ENCODE results near the gene PPOX.
A peak's percentile ranks its signal among the peaks of the same experiment; 100 is the strongest.

Gene PPOX

GRCh38 chr1:161166669-161167548, 683 bp downstream of the PPOX start:
- H3K27me3 ChIP-seq (replicated peaks; ENCODE audit: control insufficient read depth, insufficient read depth, low read length) = no peaks in the 10 kb centered on the region
- H3K4me3 ChIP-seq (ENCODE audit: low read length) = peak overlapping the region; percentile 93
- peaks cover 50% of the 10 kb centered on the region for H3K36me3 ChIP-seq (ENCODE audit: control insufficient read depth, insufficient read depth, low read length, severe bottlenecking)
- DNase-seq (ENCODE audit: low read depth) = peak; percentile 33
- H3K4me1 ChIP-seq (ENCODE audit: control insufficient read depth, insufficient read depth, low read length) = peaks cover 18% of the 10 kb centered on the region
- H3K9ac ChIP-seq (ENCODE audit: low read length) = peak overlapping the region; percentile 91
- H3K9me3 ChIP-seq (ENCODE audit: control insufficient read depth, low read length) = no peaks in the 10 kb centered on the region

- Histone ChIP-seq H3K27me3 (replicated peaks; ENCODE audit: control insufficient read depth, insufficient read depth, low read length) (no peaks in the 10 kb centered on the region), H3K36me3 (ENCODE audit: control insufficient read depth, insufficient read depth, low read length, severe bottlenecking) (peaks cover 44% of the 10 kb centered on the region), H3K9ac (ENCODE audit: low read length) (no peak overlapping the region), H3K4me1 (ENCODE audit: control insufficient read depth, insufficient read depth, low read length) (peaks cover 38% of the 10 kb centered on the region), H3K4me3 (ENCODE audit: low read length) (no peak overlapping the region), H3K9me3 (ENCODE audit: control insufficient read depth, low read length) (no peaks in the 10 kb centered on the region)
- no peak for DNase-seq (ENCODE audit: low read depth)
Observed at GRCh38 chr1:161168906-161169305, 2.7 kb downstream of the PPOX start.

- H3K4me3 ChIP-seq (ENCODE audit: low read length) = no peak overlapping the region
- no peak for DNase-seq (ENCODE audit: low read depth)
- H3K27me3 ChIP-seq (replicated peaks; ENCODE audit: control insufficient read depth, insufficient read depth, low read length) = no peaks in the 10 kb centered on the region
- H3K4me1 ChIP-seq (ENCODE audit: control insufficient read depth, insufficient read depth, low read length) = peaks cover 37% of the 10 kb centered on the region
- H3K36me3 ChIP-seq (ENCODE audit: control insufficient read depth, insufficient read depth, low read length, severe bottlenecking) = peaks cover 55% of the 10 kb centered on the region
- no peaks in the 10 kb centered on the region for H3K9me3 ChIP-seq (ENCODE audit: control insufficient read depth, low read length)
- peak overlapping the region; percentile 69 for H3K9ac ChIP-seq (ENCODE audit: low read length)
Observed at GRCh38 chr1:161171191-161171590, 5.0 kb downstream of the PPOX start.

- H3K4me3 ChIP-seq (ENCODE audit: low read length) = no peak overlapping the region
- H3K27me3 ChIP-seq (replicated peaks; ENCODE audit: control insufficient read depth, insufficient read depth, low read length) = no peaks in the 10 kb centered on the region
- H3K9me3 ChIP-seq (ENCODE audit: control insufficient read depth, low read length) = no peaks in the 10 kb centered on the region
- no peak for DNase-seq (ENCODE audit: low read depth)
- peaks cover 42% of the 10 kb centered on the region for H3K4me1 ChIP-seq (ENCODE audit: control insufficient read depth, insufficient read depth, low read length)
- H3K9ac ChIP-seq (ENCODE audit: low read length) = peak overlapping the region; percentile 69
- H3K36me3 ChIP-seq (ENCODE audit: control insufficient read depth, insufficient read depth, low read length, severe bottlenecking) = peaks cover 55% of the 10 kb centered on the region
Observed at GRCh38 chr1:161171696-161172095, 5.5 kb downstream of the PPOX start.

GRCh38 chr1:161172349-161172748, 6.1 kb downstream of the PPOX start:
- Histone ChIP-seq H3K9me3 (ENCODE audit: control insufficient read depth, low read length) (no peaks in the 10 kb centered on the region), H3K4me3 (ENCODE audit: low read length) (peak overlapping the region; percentile 35), H3K4me1 (ENCODE audit: control insufficient read depth, insufficient read depth, low read length) (peaks cover 36% of the 10 kb centered on the region), H3K9ac (ENCODE audit: low read length) (peak overlapping the region; percentile 69), H3K27me3 (replicated peaks; ENCODE audit: control insufficient read depth, insufficient read depth, low read length) (no peaks in the 10 kb centered on the region), H3K36me3 (ENCODE audit: control insufficient read depth, insufficient read depth, low read length, severe bottlenecking) (peaks cover 55% of the 10 kb centered on the region)
- DNase-seq (ENCODE audit: low read depth) = no peak

GRCh38 chr1:161172776-161173376, 6.7 kb downstream of the PPOX start:
- Histone ChIP-seq H3K9me3 (ENCODE audit: control insufficient read depth, low read length) (no peaks in the 10 kb centered on the region), H3K4me3 (ENCODE audit: low read length) (peak overlapping the region; percentile 35), H3K27me3 (replicated peaks; ENCODE audit: control insufficient read depth, insufficient read depth, low read length) (no peaks in the 10 kb centered on the region), H3K4me1 (ENCODE audit: control insufficient read depth, insufficient read depth, low read length) (peaks cover 40% of the 10 kb centered on the region), H3K9ac (ENCODE audit: low read length) (peak overlapping the region; percentile 69), H3K36me3 (ENCODE audit: control insufficient read depth, insufficient read depth, low read length, severe bottlenecking) (peaks cover 55% of the 10 kb centered on the region)
- DNase-seq (ENCODE audit: low read depth) = peak; percentile 87

- Histone ChIP-seq H3K27me3 (replicated peaks; ENCODE audit: control insufficient read depth, insufficient read depth, low read length) (no peaks in the 10 kb centered on the region), H3K4me1 (ENCODE audit: control insufficient read depth, insufficient read depth, low read length) (peaks cover 42% of the 10 kb centered on the region), H3K4me3 (ENCODE audit: low read length) (peak overlapping the region; percentile 0), H3K9me3 (ENCODE audit: control insufficient read depth, low read length) (no peaks in the 10 kb centered on the region), H3K9ac (ENCODE audit: low read length) (peak overlapping the region; percentile 2), H3K36me3 (ENCODE audit: control insufficient read depth, insufficient read depth, low read length, severe bottlenecking) (peaks cover 55% of the 10 kb centered on the region)
- no peak for DNase-seq (ENCODE audit: low read depth)
Observed at GRCh38 chr1:161173711-161174110, 7.5 kb downstream of the PPOX start.

- Histone ChIP-seq H3K36me3 (ENCODE audit: control insufficient read depth, insufficient read depth, low read length, severe bottlenecking) (peaks cover 46% of the 10 kb centered on the region), H3K4me1 (ENCODE audit: control insufficient read depth, insufficient read depth, low read length) (peaks cover 42% of the 10 kb centered on the region), H3K4me3 (ENCODE audit: low read length) (no peak overlapping the region), H3K27me3 (replicated peaks; ENCODE audit: control insufficient read depth, insufficient read depth, low read length) (no peaks in the 10 kb centered on the region), H3K9me3 (ENCODE audit: control insufficient read depth, low read length) (no peaks in the 10 kb centered on the region), H3K9ac (ENCODE audit: low read length) (no peak overlapping the region)
- DNase-seq (ENCODE audit: low read depth) = no peak
Observed at GRCh38 chr1:161174911-161175310, 8.7 kb downstream of the PPOX start.

- no peak for DNase-seq (ENCODE audit: low read depth)
- H3K36me3 ChIP-seq (ENCODE audit: control insufficient read depth, insufficient read depth, low read length, severe bottlenecking) = peaks cover 39% of the 10 kb centered on the region
- H3K4me3 ChIP-seq (ENCODE audit: low read length) = peak overlapping the region; percentile 92
- no peaks in the 10 kb centered on the region for H3K9me3 ChIP-seq (ENCODE audit: control insufficient read depth, low read length)
- peak overlapping the region; percentile 94 for H3K9ac ChIP-seq (ENCODE audit: low read length)
- no peaks in the 10 kb centered on the region for H3K27me3 ChIP-seq (replicated peaks; ENCODE audit: control insufficient read depth, insufficient read depth, low read length)
- peaks cover 42% of the 10 kb centered on the region for H3K4me1 ChIP-seq (ENCODE audit: control insufficient read depth, insufficient read depth, low read length)
Observed at GRCh38 chr1:161175771-161176453, 9.7 kb downstream of the PPOX start.

- H3K4me3 ChIP-seq (ENCODE audit: low read length) = peak overlapping the region; percentile 92
- no peaks in the 10 kb centered on the region for H3K27me3 ChIP-seq (replicated peaks; ENCODE audit: control insufficient read depth, insufficient read depth, low read length)
- peak overlapping the region; percentile 94 for H3K9ac ChIP-seq (ENCODE audit: low read length)
- H3K9me3 ChIP-seq (ENCODE audit: control insufficient read depth, low read length) = no peaks in the 10 kb centered on the region
- DNase-seq (ENCODE audit: low read depth) = no peak
- peaks cover 42% of the 10 kb centered on the region for H3K4me1 ChIP-seq (ENCODE audit: control insufficient read depth, insufficient read depth, low read length)
- H3K36me3 ChIP-seq (ENCODE audit: control insufficient read depth, insufficient read depth, low read length, severe bottlenecking) = peaks cover 32% of the 10 kb centered on the region
Observed at GRCh38 chr1:161176468-161177111, 10.4 kb downstream of the PPOX start.
